Activated CD8-positive, alpha-beta memory T cell treated with anti-CD3 and anti-CD28 coated beads, Interleukin-2, amount 50 U/mL, for 1 hour (primary cell): ENCODE results near the gene TPK1.

Experiments used
- DNase-seq: peaks from one replicate; pipeline ENCODE4 v3.0.0-alpha.2; 2020; ENCODE audit errors: extremely low read depth

The TPK1 gene

DNA sequence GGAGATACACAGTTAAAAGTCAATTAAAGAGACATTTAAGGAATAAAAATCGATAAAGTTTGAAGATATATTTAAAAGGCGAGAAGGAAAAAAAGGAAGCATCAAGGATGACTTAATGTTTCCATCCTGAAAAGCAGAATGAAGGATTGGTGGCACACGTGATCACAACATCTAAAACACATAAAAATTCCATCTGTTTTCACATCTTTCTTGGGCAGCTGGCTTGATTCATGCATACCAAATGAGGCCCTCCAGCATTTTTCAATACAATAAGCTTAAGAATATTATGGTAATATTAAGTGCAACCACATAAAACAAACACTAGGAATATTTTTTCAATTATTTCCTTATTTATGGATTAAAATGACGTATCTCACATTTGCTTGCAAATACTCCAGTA is 112.6 kb downstream of the TPK1 start:
- DNase-seq = no peak

DNA sequence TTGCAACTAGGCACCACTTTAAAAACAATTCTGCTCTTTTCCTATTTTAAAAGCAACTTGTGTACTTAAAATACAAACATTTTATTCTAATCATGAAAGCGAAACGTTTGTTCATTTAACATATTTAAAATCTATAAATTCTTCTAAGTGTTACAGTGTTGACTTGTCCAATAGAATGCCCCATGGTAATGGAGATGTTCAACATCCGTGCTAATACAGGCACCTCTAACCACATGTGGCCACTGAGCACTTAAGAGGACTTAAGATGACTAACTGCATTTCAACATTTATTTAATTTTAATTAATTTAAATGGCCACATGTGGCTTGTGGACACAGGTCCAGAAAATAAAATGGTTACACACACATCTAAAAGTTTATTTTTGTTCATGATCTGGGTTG is 115.1 kb downstream of the TPK1 start:
- DNase-seq = no peak

DNA sequence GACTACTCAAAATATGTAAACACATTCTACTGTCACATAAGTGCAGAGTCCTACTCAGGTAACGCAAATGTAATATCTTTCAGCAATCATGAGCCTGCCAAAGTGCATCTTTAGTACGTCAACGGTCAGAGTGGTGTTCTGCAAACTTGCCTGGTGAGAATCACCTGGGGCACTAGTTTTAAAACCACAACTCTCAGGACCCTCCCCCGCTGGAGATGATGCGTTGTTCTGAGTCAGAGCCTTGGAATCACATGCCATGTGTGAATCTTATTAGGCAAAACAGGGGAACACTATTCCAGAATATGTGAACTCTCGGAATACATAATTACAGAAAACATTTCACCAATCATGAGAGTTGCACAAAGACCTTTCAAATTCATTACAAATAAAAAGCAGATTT is 115.7 kb downstream of the TPK1 start:
- DNase-seq = no peak

DNA sequence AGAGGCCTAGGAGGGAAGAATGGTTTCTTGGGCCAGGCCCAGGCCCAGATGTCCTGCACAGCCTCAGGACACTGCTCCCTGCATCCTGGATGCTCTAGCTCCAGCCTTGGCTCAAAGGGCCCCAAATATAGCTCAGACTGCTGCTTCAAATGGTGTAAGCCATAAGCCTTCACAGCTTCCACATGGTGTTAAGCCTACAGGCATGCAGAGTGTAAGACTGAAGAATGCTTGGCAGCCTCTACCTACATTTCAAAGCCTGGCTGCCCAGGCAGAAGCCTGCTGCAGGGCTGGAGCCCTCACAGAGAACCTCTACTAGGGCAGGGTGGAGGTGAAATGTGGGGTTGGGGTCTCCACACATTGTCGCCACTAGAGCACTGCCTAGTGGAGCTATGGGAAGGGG is 118.1 kb downstream of the TPK1 start:
- DNase-seq = no peak

DNA sequence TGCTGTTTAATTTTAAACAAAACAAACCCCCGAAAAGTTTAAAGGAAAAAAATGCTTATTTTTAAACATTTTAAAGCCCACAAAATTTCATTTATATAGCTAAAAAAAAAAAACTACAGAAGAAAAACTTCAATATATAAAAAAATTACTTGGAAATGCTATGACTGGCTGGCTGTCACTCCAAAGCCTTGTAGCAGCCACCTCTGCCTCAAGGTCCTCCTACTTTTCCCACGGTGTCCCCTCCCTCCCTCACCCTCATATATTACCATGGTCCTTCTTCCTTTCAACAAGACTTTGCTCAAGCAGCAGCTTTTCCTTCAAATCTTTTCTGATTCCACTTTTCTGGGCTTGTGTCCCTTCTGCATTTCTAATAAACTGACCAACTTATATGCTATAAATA is 122.0 kb downstream of the TPK1 start:
- DNase-seq = no peak

DNA sequence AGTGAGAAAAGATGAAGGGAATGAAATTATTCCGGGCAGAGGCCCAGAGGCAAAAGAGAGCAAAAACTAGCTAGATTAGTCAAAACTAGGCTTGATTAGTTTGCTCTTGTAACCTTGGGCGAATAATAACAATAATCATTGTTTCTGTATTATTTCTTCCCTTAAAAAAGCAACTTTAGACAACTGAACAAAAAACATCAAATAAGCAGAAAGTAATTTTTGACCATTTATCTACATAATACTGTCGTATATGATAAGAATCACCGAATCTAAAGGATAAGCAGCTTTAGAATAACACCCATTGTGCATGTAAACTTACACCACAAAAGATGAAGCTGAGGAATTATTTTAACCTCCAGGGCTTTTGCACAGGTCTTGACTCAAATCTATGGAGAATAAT is 125.1 kb downstream of the TPK1 start:
- DNase-seq = no peak

DNA sequence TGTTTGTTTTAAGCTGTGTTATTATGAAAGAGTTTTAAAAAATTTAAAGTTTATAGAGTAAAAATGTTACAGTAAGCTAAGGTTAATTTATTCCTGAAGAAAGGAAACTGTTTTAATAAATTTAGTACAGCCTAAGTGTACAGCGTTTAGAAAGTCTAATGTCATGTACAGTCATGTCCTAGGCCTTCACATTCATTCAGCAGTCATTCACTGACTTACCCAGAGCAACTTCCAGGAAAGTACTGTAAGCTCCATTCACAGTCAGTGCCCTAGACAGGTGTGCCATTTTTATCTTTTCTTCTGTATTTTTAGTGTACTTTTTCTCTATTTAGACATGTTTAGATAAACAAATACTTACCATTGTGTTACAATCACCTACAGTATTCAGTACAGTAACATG is 126.8 kb downstream of the TPK1 start:
- DNase-seq = no peak

DNA sequence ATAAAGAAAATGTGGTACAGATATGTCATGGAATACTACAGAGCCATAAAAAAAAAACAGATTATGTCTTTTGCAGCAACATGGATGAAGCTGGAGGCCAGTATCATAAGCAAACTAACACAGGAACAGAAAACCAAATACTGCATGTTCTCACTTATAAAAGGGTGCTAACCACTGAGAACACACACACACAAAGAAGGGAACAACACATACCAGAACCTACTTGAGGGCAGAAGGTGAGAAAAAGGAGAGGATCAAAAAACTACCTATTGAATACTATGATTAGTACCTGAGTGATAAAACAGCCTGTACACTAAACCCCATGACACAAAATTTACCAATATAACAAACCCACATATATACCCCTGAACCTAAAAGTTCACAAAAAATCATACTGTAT is 144.6 kb downstream of the TPK1 start:
- DNase-seq = no peak

DNA sequence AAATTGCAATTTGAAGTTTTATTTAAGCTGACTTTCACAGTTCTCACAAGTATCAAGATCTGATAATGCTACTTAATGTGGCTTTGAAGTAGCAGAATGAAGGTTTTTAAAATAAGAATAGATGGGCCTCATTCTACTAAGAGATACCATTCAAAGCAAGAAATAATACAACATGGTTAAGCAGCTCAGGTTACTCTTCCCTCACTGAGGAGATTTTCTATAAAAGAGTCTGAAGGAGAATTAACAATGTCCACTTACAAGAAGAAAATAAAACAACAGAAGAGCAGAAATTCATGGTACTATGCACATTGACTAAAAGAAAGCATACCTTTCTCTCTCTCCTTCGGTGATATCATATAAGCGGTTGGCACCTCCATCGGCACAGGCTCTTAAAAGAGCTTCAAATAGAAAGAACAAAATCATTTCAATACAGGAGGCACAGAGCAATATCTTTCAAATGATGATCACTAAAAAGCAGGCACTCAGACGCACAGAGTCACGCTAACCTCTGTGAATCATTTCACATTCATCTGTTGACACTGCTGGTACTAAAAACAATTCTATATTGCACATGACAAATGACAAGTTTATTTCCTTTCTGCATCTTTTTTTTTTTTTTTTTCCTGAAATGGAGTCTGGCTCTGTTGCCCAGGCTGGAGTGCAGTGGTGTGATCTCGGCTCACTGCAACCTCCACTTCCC is 153.1 kb downstream of the TPK1 start:
- no peak for DNase-seq

DNA sequence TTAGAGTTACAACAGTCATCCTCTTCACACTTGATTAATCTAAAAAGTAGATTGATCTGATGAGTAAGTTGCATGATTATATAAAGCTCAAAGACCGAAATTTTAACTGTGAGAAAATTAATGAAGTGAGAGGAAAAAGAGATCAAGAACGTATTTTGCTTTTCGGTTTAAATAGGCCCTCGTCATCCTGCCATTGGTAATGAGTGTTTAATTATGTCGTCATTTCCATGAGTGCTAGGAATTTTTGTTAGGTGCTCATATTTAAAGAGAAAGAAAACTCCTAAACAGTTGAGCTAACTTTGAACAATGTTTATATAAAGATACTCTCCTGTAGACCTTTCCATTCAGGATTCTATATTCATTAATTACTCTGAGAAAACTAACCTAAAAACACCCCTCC is 159.4 kb downstream of the TPK1 start:
- DNase-seq = no peak

DNA sequence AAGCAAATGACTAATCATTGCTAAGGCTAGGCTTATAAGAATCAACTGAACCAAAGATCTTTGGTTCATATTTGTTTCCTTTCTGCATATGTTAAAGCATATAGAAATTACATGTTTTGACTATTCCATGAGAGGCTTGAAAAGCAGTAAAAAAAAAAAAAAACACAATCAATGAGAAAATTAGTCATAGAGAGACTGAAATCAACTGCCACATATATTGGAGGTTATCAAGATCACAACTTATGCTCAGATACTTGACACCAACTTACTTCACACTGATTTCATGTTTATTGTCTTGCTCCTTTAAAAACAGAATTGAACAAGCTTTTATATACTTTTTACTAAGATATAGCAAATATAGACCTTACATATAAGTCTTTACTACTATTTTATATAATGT is 161.3 kb downstream of the TPK1 start:
- DNase-seq = no peak

DNA sequence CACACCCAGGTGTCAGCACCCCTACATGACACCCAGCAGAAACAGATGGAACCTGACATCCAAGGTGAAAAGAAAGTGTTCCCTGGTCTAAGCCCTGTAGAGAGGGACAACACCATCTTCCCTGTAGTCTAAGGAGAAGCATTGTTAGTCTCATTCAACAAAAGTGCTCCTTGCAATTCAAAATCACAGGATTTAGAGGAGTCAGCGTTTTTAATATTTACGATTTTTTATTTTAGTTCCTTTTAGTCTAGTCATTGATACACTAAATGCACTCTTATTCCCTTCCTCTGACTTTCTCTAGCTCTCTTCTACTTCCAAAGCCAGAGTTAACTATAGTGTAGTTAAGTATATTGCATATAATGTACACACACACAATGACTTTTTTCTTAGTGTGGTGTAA is 163.0 kb downstream of the TPK1 start:
- DNase-seq = no peak

DNA sequence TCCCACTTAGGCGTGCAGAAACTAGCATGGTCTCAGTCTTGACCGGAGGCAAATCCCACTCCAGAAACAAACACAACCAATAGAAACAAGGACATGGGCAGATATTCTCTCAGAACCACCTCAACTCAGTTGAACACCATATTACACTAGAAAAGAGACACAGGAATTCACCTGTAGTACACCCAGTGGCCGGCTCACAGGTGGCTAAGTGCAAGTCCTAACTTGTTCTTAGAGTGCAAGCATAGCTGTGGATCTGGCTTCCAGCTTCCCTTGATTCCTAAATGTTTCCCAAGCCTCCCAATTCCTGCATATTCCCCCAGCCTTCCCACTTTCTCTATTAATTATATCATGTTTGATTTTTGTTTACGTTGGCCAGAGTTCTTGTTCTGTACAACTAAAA is 164.4 kb downstream of the TPK1 start:
- DNase-seq = no peak

DNA sequence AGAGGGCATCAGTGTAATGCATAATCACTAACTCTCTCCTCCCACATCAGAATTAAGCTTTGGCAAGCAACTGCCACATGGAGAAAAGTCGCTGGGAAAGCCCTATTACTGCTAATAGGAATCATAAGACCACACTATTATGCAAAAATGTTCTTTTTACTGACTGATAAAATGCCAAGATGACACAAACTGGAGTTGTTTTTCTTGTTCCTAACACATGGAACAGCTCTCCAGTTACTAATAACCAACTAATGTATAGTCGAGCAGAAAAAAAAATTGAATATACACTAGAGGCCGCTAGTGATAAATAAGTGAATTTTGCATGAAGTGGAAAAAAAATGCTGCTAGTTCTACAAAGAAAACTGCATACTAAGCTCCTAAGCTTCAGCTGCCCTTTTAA is 165.6 kb downstream of the TPK1 start:
- no peak for DNase-seq

DNA sequence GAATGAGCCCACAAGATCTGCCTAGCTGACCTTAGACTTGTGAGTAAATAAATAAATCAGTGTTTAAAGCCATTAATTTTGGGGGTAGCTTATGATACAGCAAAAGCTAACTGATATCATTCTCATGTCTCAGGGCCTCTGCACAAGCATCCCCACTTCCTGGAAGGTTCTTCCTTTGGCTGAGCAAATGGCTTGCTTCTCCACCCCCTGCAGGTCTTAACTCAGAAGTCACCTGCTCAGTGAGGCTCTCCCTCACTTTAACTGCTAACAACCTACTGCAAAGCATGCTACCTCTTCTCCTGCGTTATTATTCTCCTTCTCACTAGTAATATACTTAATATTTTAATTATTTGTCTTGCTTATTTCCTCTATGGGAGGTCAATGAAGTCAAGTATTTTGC is 167.3 kb downstream of the TPK1 start:
- DNase-seq = no peak

DNA sequence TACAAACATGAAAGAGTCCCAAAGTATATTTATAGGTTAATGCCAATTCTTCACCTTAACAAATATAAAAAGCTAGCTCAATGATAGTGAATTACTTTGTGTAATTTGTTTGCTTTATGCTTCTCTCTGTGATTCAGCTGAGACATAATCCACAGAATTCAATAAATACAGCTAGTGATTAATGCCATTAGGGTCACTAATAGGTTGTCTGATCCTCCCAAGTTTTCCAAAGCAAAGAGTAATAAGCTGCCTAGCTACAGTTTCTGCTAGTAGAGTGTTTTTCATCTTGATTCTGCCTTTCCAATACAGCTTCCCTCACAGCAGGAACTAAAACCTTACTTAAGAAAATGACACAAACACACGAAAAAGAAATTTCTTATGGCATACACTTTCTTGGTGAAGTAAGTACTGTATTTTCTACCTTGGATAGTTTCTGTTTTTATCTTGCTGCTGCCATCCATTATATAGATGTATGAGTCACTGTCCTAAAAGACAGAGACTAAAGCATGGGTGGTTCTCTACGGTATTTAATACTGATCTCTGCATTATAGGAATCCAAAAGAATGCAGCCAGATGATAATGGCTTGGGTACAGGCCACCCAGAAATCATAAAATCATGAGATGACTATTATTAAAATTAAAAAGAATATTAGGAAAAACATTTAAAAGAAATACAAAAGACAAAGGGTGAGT is 170.0 kb downstream of the TPK1 start:
- DNase-seq = no peak

DNA sequence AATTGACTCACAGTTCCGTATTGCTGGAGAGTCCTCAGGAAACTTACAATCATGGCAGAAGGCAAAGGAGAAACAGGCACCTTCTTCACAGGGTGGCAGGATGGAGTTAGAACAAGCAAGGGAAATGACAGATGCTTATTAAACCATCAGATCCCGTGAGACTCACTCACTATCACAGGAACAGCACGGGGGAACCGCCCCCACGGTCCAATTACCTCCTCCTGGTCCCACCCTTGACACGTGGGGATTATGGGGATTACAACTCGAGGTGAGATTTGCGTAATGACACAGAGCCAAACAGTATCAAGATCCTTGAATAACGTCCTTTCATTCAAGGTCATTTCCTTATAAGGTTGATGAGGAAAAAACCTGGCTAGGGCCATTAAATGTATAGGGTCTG is 176.6 kb downstream of the TPK1 start:
- DNase-seq = no peak

DNA sequence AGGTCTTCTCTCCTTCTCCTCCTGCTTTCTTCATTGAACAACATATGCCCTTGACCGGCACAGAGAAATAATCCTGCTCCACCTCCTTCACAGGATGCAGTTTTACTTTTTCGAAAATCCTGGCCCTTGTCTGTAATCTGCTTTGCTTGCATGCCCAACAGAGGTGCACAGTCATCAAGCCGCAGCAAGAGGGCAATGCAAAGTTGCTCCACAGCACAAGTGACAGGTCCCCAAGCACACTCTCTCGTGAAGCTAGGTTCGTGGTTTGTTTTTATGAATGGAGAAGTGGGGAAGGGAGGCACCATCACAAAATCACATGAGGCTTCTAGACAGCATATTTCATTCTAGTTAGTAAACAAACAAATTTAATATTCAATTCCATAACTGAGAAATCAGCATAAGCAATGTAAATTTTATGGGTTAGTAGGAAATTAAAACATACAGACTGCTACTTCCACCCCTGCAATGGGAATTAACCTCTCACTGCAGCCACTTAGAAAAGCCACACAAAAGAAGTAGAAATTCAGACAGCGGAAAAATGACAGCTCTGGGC is 178.8 kb downstream of the TPK1 start:
- DNase-seq = no peak

DNA sequence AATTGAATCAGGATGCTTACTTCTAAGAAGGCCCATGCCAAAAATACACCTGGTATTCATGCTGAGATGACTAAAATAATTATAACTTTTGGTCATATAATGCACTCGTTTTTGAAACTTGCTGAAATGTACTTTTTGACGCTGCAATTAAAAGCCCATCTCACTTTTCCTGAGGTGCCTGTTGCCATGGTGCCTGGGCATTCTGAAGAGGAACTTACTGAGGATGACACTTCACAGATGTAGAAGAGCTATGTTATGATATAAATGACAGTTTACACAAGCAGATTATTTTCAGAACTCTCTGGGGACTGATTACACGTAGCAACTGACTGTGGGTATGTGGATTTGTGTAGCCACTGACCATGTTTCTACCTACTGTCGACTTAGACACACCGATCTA is 182.4 kb downstream of the TPK1 start:
- DNase-seq = no peak

DNA sequence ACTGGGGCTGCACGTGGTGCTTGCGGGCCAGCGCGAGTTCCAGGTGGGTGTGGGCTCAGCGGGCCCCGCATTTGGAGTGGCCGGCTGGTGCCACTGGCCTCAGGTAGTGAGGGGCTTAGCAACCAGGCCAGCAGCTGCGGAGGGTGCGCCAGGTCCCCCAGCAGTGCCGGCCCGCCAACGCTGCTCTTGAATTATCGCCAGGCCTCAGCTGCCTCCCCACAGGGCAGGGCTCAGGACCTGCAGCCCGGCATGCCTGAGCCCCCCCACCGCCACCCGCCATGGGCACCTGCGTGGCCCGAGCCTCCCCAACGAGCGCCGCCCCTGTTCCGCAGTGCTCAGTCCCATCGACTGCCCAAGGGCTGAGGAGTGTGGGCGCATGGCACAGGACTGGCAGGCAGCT is 185.4 kb downstream of the TPK1 start:
- DNase-seq = no peak

DNA sequence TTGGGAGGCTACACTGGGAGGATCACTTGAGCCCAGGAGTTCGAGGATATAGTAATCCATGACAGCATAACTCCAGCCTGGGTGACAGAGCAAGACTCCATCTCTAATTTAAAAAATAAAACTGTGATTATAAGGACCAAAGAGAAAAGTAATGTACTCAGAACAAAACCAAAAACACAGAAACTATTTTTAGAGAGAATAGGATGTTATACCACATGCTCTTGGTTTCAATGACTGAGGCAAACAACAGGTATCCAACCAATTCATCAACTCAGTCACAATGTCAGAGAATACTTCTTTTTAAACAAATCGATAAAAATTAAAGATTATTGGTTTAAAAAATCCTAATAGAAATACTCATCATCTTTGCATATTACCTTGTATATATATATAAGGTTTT is 186.7 kb downstream of the TPK1 start:
- no peak for DNase-seq

DNA sequence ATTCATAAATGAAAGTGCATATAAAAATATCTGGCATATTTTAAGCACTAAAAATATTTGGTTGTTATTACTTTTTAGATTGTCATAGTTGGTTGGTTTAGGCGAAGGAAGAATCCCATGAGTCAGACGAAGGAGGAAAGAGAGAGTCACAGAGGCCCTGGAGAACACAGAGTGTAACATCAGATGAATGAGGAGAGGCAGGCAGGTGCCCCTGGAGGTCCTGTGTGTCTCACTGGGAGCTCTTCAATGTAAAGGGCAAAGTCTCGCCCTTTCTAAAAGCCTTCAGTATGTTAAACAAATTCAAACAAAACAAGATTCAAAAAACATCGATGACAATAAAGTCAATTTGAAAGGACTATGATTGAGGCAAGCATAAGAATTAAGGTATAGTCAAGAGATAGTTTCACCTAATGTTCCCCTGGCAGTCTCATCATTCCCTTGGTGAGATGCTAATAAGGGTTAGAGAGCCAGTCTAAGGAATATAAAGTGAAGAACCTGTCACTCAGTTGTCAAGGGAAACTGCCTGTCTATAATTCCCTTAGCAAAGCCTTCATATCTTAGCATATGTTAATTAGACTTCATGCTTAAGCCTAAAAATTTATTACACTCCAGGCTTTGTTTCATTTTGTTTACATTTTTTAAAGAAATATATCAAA is 194.3 kb downstream of the TPK1 start:
- DNase-seq = no peak

DNA sequence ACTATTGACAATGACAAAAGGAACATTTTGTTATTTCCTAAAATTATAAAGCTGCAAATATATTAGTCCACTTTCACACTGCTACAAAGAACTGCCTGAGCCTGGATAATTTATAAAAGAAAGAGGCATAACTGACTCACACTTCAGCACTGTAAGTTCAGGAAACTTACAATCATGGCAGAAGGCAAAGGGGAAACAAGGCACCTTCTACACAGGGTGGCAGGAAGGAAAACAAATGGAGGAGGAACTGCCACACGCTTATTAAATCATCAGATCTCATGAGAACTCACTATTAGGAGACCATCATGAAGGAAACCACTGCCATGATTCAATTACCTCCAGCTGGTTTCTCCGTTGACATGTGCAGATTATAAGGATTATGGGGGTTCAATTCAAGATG is 203.1 kb downstream of the TPK1 start:
- no peak for DNase-seq
